ENCODE data around the gene TFAP2D.

TFAP2D gene

DNA sequence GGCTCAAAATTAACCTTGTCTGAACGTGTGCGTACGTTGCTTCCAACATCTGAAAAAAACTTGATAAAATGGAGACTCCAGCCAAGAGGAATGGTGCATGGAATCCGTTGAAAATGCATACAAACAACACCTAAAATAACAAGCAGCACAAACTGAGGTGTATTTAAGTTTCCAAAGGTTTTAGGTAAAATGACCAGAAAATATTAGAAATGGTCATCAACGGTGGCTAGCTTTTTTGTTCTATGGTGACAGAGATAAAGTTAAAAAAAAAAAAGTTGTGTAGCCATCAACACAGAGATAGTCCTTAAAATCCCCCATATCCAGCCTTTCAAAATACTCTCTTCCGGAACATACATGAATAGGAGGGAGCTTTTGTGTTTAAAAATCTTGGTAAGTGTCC is 104.7 kb downstream of the TFAP2D start:
- no peak for DNase-seq (ENCODE audit: low read depth in 3 of 3, low spot score in 1 of 3)

DNA sequence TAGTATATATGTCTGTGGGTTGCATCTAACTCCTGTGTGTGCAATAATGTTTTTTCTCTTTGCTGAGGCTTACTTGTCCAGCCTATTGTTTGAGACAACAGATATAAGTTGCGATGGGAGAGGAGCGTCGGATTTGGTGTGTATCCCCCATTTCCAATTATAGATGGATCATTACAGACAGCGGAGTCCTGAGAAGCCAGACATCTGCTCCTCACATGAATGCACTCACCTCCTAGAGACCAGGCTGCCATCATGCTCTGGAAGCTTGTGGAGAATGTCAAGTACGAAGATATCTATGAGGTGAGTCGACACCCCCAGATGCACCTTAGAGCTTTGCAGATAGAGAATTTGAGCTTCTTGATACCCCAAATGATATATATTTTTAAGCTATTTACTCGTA is 105.3 kb downstream of the TFAP2D start, which contains the start of gene TFAP2B:
Gene TFAP2B (plus strand): TSS at position 199 of the 400 bp plus-strand sequence. CDS start 21 bp downstream, at position 220.
- no peak for DNase-seq (ENCODE audit: low read depth in 3 of 3, low spot score in 1 of 3)

DNA sequence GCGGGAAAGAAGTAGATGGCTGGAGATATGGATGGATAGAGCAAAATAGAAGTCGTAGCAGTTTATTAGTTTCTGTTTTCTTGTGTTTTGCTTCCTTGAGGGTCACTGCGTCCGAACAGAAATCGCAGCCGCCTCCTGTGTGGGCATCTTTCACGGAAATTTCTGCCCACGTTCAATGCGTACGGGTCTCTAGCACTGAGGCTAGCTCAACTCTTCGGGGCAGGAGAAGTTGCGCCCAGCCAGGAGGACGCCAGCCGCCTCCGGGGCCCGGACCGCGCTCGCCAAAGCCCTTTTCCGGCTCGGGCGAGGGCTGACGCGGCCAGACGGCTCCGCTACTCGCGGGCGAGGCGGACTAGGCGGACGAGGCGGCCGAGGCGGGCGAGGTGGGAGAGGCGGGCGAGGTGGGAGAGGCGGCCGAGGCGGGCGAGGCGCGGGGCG is 106.2 kb downstream of the TFAP2D start:
- no peak for DNase-seq (ENCODE audit: low read depth in 3 of 3, low spot score in 1 of 3)

DNA sequence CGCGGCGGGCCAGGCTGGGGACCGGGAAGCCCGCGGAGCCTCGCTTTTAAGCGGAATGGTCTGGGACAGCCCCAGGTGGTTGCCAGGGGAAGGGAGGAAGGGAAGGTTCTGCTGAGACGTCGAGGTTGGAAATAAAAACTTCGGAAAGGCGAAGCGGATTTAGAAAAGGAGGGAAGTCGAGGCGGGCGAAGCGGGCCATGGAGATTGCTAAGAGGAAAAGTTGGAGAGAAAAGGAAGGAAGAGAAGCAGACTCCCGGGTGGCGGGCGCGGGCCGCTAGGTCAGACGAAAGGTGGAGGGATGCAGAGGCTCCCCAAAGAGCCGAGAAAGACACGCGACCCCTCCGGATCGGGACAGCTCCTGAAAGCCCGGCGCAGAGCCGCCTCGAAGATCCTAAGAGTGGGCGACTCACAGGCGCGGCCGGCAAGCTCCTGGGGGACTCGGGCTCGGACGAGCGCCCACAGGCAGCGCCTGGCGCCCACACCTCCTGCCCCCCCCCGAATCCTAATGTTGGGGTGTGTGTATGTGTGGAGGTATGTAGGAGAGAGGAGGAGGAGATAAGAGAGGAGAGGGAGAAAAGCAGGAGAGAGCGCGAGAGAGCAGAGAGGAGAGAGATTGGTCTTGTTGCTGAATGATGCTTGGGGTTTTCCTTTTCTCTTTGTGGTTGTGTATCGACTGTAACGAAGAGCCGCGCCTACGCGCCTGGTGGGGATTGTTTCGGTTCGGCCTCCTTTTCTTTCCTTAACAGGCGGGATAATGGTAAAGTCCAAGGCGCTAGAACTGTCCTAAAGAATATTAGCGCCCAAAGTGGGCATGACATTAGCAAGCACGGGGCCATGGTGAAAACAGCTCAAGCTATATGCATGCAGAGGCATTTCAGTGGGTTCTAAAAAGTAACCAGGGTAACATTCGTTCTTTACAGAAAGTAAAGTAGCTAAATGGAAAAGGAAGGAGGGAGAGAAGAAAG is 106.9 kb downstream of the TFAP2D start:
- DNase-seq (ENCODE audit: low read depth in 3 of 3, low spot score in 1 of 3): no peak

DNA sequence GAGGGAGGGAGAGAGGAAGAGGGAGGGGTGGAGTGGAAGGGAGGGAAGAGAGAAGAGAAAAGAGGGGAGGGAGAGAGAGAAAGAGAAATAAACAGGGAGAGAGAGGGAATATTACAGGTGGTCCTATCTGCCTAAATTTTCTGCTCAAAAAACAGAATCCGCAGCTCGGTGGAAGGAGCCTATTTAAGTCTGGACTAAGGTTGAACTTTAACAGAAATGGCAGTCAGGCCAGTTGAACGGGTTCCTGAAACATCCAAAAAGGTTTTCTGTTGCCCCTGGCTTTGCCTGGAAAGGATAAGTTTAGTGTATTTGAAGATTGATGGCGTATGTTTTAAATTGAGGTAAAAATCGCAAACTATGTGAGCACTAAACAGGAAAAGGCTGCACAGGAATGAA is 107.5 kb downstream of the TFAP2D start:
- no peak for DNase-seq (ENCODE audit: low read depth in 3 of 3, low spot score in 1 of 3)

DNA sequence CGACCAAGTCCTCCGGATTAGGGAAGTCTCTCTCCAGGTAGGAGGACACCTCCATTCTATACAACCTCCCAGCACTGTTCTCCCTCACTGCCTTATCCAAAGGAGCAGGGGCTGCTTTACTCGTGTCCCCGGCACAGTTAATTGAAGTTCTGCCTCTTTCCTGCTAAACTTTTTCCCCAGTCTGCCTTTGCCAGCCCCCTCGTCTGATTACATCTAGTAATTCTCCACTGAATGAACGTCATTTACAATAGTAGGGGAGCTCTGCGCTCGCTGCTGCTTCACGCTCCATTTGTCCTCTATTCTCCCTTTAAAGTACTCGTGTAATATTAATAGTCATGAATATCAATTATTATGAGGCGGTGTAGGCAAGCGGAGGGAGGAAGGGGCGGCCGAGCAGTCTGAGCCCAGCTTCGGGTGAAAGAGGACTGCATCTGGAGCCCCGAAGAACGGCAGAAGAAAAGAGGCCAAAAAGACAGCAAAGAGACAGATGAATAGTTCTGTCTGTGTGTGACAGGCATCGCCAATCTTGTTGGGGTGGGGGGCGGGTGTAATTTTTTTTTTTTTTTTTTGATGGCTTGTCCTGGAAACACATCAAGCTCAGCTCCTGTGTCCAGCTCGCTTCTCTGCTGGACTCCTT is 108.2 kb downstream of the TFAP2D start:
- no peak for DNase-seq (ENCODE audit: low read depth in 3 of 3, low spot score in 1 of 3)

DNA sequence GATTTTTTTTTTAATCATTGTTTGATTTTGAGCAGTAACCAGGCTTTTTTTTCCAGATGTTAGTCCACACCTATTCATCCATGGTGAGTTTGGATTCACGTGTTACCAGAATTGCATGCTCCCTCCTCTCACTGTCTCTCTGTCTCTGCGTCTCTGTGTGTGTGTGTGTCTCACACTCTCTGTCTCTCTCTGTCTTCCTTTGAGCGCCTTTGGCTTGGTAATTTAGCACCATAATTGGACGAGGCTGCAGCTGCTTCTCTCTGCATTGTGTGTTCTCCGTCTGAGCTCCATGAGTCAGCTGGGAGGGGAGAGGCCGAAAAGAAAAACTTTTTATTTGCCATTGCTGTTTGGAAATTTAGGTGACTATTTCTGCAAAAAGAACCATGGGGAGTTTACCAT is 108.8 kb downstream of the TFAP2D start:
- no peak for DNase-seq (ENCODE audit: low read depth in 3 of 3, low spot score in 1 of 3)
